ENCODE measurements around the gene C1orf232.

GRCh38 chr1:26188477-26188876 lies 19.7 kb upstream of the C1orf232 start:
- TF ChIP-seq CTCF (IDR thresholded peaks at IDR 0.05) (no peak), ZFX (IDR thresholded peaks at IDR 0.05; ENCODE audit: borderline replicate concordance) (no peak)

Data from 22Rv1 (cell line).